Osteoblast (primary cell): ENCODE measurements around the gene IDI1. TPM values are rescaled to one million over a fixed set of nuclear protein-coding genes. Genes with fewer than 3 reads are reported as not detected.

ENCODE experiments used
- DNase-seq: peaks from one replicate; pipeline ENCODE4 v3.0.0; 2011; ENCODE audit warnings: low spot score, mixed read lengths; ENCODE audit not compliant: insufficient read length; ENCODE audit errors: missing footprints
- H2AFZ ChIP-seq: 2 replicates; pipeline ENCODE4 v1.6.0; 2011; ENCODE audit warnings: mild to moderate bottlenecking, low read length
- H3K27ac ChIP-seq: 2 replicates; pipeline ENCODE4 v1.5.1; 2011; ENCODE audit warnings: mild to moderate bottlenecking, low read depth, low read length, moderate library complexity
- H3K27me3 ChIP-seq: 2 replicates; pipeline ENCODE4 v1.6.0; 2012; ENCODE audit warnings: mild to moderate bottlenecking, control low read depth, inconsistent platforms, low read length, moderate library complexity; ENCODE audit not compliant: insufficient read depth
- H3K36me3 ChIP-seq: 2 replicates; pipeline ENCODE4 v1.5.1; 2011; ENCODE audit warnings: mild to moderate bottlenecking, low read length, control low read depth, moderate library complexity; ENCODE audit not compliant: insufficient read depth
- H3K4me1 ChIP-seq: 2 replicates; pipeline ENCODE4 v1.5.1; 2011; ENCODE audit warnings: mild to moderate bottlenecking, low read length, control low read depth, moderate library complexity; ENCODE audit not compliant: insufficient read depth
- H3K4me2 ChIP-seq: 2 replicates; pipeline ENCODE4 v1.6.0; 2011; ENCODE audit warnings: mild to moderate bottlenecking, low read length; ENCODE audit not compliant: insufficient read depth
- H3K4me3 ChIP-seq: fragments of 200-600 bp; sonication (generic); 3 replicates; pipeline ENCODE4 v1.5.1; 2012; ENCODE audit warnings: mild to moderate bottlenecking, low read length, inconsistent platforms; ENCODE audit not compliant: insufficient read depth
- H3K79me2 ChIP-seq: 2 replicates; pipeline ENCODE4 v1.6.0; 2012; ENCODE audit warnings: mild to moderate bottlenecking, low read length, control low read depth, inconsistent platforms; ENCODE audit not compliant: insufficient read depth
- H3K9me3 ChIP-seq: 2 replicates; pipeline ENCODE4 v1.5.1; 2011; ENCODE audit warnings: low read depth, low read length, control low read depth
- H4K20me1 ChIP-seq: 2 replicates; pipeline ENCODE4 v1.6.0; 2012; ENCODE audit warnings: mild to moderate bottlenecking, low read length, control low read depth; ENCODE audit not compliant: insufficient read depth
- total RNA-seq: library from RNA; depleted of rRNA; stranded (reverse); fragments of >200 nt; gene quantifications from 2 replicates; pipeline ENCODE4 v1.2.3, GENCODE V29; 2012
- TF ChIP-seq, protein P1 (sequence below): IDR thresholded peaks from 2 replicates; pipeline ENCODE4 v1.5.1; 2011; ENCODE audit warnings: mild to moderate bottlenecking, low read depth, low read length, moderate library complexity; ENCODE audit errors: extremely low read depth

The IDI1 gene
- total RNA-seq, 1 donor: 104 TPM

DNA sequence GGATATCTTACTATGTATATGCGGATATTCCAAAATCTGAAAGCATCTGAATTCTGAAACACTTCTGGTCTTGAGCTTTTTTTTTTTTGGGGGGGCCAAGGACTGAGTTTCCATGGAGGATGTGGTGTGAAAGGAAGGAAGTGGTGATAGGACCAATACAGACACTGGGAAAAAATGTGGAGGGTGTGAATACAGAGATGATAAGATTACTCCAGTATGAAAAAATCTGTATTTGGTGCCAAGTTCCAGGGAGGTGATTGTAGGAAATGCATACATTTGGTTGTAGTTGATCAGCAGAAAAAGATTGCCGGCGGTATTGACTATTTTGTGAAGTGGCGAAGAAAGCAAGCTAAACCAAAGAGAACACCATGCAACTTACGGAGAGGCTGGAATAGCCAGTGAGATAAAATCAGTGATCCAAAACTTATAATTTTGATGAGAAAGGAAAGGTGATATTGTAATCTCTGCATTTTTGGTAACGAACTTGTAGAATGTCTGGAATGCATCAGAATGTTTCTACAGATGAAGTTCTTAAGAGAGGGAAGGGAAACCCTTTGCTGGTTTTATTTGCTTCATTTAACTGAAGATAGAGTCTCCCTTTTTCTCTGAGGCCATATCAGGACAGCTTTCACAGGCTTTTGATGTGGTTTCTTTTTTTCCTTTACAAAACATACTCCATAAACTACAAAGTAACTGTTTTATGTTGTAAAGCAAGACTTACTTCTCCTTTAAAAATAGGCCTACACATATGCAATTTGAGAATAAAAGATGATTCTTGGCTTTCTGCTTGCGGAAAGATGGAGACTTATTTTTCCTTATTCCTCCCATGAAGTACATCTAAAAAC is 13.2 kb upstream of the IDI1 start:
- Histone ChIP-seq H2AFZ (no peak overlapping the region), H4K20me1 (peaks cover 31% of the 10 kb centered on the region), H3K4me1 (peaks cover 20% of the 10 kb centered on the region), H3K9me3 (no peaks in the 10 kb centered on the region), H3K79me2 (peaks cover 93% of the 10 kb centered on the region), H3K4me3 (no peak overlapping the region), H3K4me2 (no peak overlapping the region), H3K27ac (no peak overlapping the region), H3K36me3 (peaks cover 11% of the 10 kb centered on the region), H3K27me3 (no peaks in the 10 kb centered on the region)
- TF ChIP-seq, protein P1, sequence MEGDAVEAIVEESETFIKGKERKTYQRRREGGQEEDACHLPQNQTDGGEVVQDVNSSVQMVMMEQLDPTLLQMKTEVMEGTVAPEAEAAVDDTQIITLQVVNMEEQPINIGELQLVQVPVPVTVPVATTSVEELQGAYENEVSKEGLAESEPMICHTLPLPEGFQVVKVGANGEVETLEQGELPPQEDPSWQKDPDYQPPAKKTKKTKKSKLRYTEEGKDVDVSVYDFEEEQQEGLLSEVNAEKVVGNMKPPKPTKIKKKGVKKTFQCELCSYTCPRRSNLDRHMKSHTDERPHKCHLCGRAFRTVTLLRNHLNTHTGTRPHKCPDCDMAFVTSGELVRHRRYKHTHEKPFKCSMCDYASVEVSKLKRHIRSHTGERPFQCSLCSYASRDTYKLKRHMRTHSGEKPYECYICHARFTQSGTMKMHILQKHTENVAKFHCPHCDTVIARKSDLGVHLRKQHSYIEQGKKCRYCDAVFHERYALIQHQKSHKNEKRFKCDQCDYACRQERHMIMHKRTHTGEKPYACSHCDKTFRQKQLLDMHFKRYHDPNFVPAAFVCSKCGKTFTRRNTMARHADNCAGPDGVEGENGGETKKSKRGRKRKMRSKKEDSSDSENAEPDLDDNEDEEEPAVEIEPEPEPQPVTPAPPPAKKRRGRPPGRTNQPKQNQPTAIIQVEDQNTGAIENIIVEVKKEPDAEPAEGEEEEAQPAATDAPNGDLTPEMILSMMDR: no peak
- DNase-seq: no peak

DNA sequence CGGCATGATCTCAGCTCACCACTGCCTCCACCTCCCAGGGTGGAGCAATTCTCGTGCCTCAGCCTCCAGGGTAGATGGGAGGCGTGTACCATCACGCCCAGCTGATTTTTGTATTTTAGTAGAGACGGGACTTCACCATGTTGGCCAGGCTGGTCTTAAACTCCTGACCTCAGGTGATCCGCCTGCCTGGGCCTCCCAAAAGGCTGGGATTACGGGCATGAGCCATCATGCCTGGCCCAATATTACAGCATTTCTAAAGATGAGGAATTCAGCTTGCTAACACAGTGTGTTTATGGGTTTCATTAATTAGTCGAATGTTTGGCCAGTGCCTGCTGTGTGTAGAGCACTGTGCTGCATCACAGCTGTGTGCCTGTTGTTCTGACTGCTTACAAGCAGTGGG is 11.0 kb upstream of the IDI1 start:
- H3K9me3 ChIP-seq: no peaks in the 10 kb centered on the region
- no peak overlapping the region for H3K27ac ChIP-seq
- peaks cover 11% of the 10 kb centered on the region for H3K36me3 ChIP-seq
- no peak overlapping the region for H2AFZ ChIP-seq
- DNase-seq: no peak
- H3K4me3 ChIP-seq: no peak overlapping the region
- no peaks in the 10 kb centered on the region for H3K27me3 ChIP-seq
- H3K79me2 ChIP-seq: peaks cover 91% of the 10 kb centered on the region
- TF ChIP-seq, protein P1: no peak
- peaks cover 26% of the 10 kb centered on the region for H3K4me1 ChIP-seq
- no peak overlapping the region for H3K4me2 ChIP-seq
- H4K20me1 ChIP-seq: peaks cover 36% of the 10 kb centered on the region

DNA sequence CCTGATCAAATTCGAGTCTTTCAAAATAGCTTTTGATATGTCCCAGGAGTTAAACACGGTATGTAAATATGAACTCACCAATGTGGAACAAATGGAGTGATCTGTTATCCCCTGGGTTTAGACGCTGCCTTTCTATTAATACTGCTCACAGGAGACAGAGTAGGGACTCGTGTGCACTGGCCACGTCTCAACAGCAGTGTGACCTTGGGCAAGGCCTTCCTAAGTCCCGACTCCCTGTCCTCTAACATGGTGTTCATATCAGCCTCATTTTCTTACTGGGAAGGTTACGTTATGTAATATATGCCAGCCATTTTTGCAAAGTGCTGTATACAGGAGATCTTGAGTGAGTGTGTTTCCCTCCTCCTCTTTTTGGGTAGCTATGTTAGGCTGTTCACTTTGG is 9.1 kb upstream of the IDI1 start:
- no peak overlapping the region for H3K4me3 ChIP-seq
- DNase-seq: no peak
- TF ChIP-seq, protein P1: no peak

DNA sequence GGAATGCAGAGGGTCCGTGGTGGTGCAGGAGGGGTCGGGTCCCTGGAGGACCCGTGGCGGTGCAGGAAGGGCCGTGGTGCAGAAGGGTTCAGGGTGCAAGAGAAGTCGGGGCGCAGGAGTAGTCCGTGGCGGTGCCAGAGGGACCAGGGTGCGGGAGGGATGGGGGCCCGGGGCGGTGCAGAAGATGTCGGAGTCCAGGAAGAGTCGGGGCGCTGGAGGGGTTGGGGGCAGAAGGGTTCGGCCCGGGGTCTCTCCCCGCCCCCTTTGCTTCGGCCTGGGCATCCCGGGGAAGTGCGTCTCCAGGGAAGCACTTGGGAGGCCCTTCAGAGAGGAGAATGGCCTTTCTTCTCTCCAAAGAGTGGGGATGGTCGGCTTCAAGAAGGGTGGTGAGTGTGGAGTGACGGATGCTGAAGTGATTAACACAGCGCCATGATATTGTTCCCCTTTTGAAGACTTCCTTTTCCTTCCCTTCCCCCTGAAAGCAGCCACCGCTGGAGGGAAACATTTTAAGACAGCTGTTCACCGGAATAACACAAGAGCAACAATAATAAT is 8.3 kb upstream of the IDI1 start:
- Histone ChIP-seq H3K79me2 (peaks cover 92% of the 10 kb centered on the region), H4K20me1 (peaks cover 24% of the 10 kb centered on the region), H3K4me2 (peak overlapping the region; percentile 72), H3K4me1 (peaks cover 32% of the 10 kb centered on the region), H3K4me3 (peak overlapping the region; percentile 96), H3K36me3 (peaks cover 6% of the 10 kb centered on the region), H3K27me3 (no peaks in the 10 kb centered on the region), H2AFZ (peak overlapping the region; percentile 76), H3K9me3 (no peaks in the 10 kb centered on the region), H3K27ac (peak overlapping the region; percentile 96)
- no peak for DNase-seq
- TF ChIP-seq, protein P1: no peak

More for the DNA sequence above, 9.1 kb upstream of the IDI1 start:
- Histone ChIP-seq H3K27me3 (no peaks in the 10 kb centered on the region), H3K27ac (no peak overlapping the region), H3K9me3 (no peaks in the 10 kb centered on the region), H3K36me3 (peaks cover under 1% of the 10 kb centered on the region), H2AFZ (no peak overlapping the region), H3K79me2 (peaks cover 92% of the 10 kb centered on the region), H3K4me1 (peaks cover 32% of the 10 kb centered on the region), H3K4me2 (peak overlapping the region; percentile 72), H4K20me1 (peaks cover 28% of the 10 kb centered on the region)
